ENCODE measurements around the gene NCKAP5. TPM values are rescaled to one million over a fixed set of nuclear protein-coding genes. Genes with fewer than 3 reads are reported as not detected.

The NCKAP5 gene
- total and polyA plus RNA-seq, 2 experiments from 2014 or later = 2.2 to 5.5 TPM

- Histone ChIP-seq H3K9me3 (ENCODE audit: low read depth) (no peaks in the 10 kb centered on the region), H3K27ac (no peak overlapping the region), H3K4me1 (ENCODE audit: insufficient read depth) (no peaks in the 10 kb centered on the region), H3K79me2 (no peaks in the 10 kb centered on the region), H3K4me3 (no peak overlapping the region), H4K20me1 (ENCODE audit: insufficient read depth, poor library complexity, severe bottlenecking) (no peaks in the 10 kb centered on the region), H3K36me3 (replicated peaks; ENCODE audit: insufficient read depth, low read depth) (no peaks in the 10 kb centered on the region), H3K4me2 (no peak overlapping the region), H3K9me2 (replicated peaks; ENCODE audit: insufficient read depth) (no peaks in the 10 kb centered on the region), H2AFZ (no peak overlapping the region), H3K27me3 (no peaks in the 10 kb centered on the region)
- no peak for DNase-seq (ENCODE audit: low spot score)
- TF ChIP-seq EZH2 (IDR thresholded peaks at IDR 0.05; ENCODE audit: borderline replicate concordance) (no peak), EZH2phosphoT487 (IDR thresholded peaks at IDR 0.05; ENCODE audit: low read depth, severe bottlenecking, unreplicated experiment) (no peak), CTCF (IDR thresholded peaks at IDR 0.05; ENCODE audit: poor library complexity) (no peak)
- 97% methylated on average over 4 of the region's 4 CpGs for WGBS (ENCODE audit: low lambda C conversion rate, missing lambda C conversion rate)
Measured at GRCh38 chr2:132902626-132903025, 665.6 kb downstream of the NCKAP5 start.

GRCh38 chr2:132901661-132902060 lies 666.6 kb downstream of the NCKAP5 start:
- Histone ChIP-seq H3K36me3 (replicated peaks; ENCODE audit: insufficient read depth, low read depth) (no peaks in the 10 kb centered on the region), H3K4me3 (no peak overlapping the region), H4K20me1 (ENCODE audit: insufficient read depth, poor library complexity, severe bottlenecking) (no peaks in the 10 kb centered on the region), H3K9me3 (ENCODE audit: low read depth) (no peaks in the 10 kb centered on the region), H3K79me2 (no peaks in the 10 kb centered on the region), H3K4me2 (no peak overlapping the region), H3K4me1 (ENCODE audit: insufficient read depth) (no peaks in the 10 kb centered on the region), H3K27me3 (no peaks in the 10 kb centered on the region), H2AFZ (no peak overlapping the region), H3K27ac (no peak overlapping the region), H3K9me2 (replicated peaks; ENCODE audit: insufficient read depth) (no peaks in the 10 kb centered on the region)
- TF ChIP-seq EZH2 (IDR thresholded peaks at IDR 0.05; ENCODE audit: borderline replicate concordance) = no peak
- TF ChIP-seq CTCF (IDR thresholded peaks at IDR 0.05; ENCODE audit: poor library complexity) = no peak
- TF ChIP-seq EZH2phosphoT487 (IDR thresholded peaks at IDR 0.05; ENCODE audit: low read depth, severe bottlenecking, unreplicated experiment) = no peak
- no peak for DNase-seq (ENCODE audit: low spot score)

- Histone ChIP-seq H3K4me2 (no peak overlapping the region), H3K79me2 (no peaks in the 10 kb centered on the region)
- no peak for TF ChIP-seq EZH2phosphoT487 (IDR thresholded peaks at IDR 0.05; ENCODE audit: low read depth, severe bottlenecking, unreplicated experiment)
Measured at GRCh38 chr2:132897111-132897510, 671.2 kb downstream of the NCKAP5 start.

GRCh38 chr2:132896073-132896472 lies 672.2 kb downstream of the NCKAP5 start:
- Histone ChIP-seq H3K36me3 (replicated peaks; ENCODE audit: insufficient read depth, low read depth) (no peaks in the 10 kb centered on the region), H3K9me2 (replicated peaks; ENCODE audit: insufficient read depth) (no peaks in the 10 kb centered on the region), H2AFZ (no peak overlapping the region), H4K20me1 (ENCODE audit: insufficient read depth, poor library complexity, severe bottlenecking) (no peaks in the 10 kb centered on the region), H3K4me1 (ENCODE audit: insufficient read depth) (no peaks in the 10 kb centered on the region), H3K27ac (no peak overlapping the region), H3K4me2 (no peak overlapping the region), H3K4me3 (no peak overlapping the region), H3K79me2 (no peaks in the 10 kb centered on the region), H3K27me3 (no peaks in the 10 kb centered on the region), H3K9me3 (ENCODE audit: low read depth) (no peaks in the 10 kb centered on the region)
- no peak for DNase-seq (ENCODE audit: low spot score)
- 90% methylated on average over 7 of the region's 7 CpGs for WGBS (ENCODE audit: low lambda C conversion rate, missing lambda C conversion rate)
- TF ChIP-seq EZH2phosphoT487 (IDR thresholded peaks at IDR 0.05; ENCODE audit: low read depth, severe bottlenecking, unreplicated experiment) (no peak), EZH2 (IDR thresholded peaks at IDR 0.05; ENCODE audit: borderline replicate concordance) (no peak), CTCF (IDR thresholded peaks at IDR 0.05; ENCODE audit: poor library complexity) (no peak)

More at GRCh38 chr2:132897111-132897510, 671.2 kb downstream of the NCKAP5 start:
- WGBS (ENCODE audit: low lambda C conversion rate, missing lambda C conversion rate) = 88% methylated on average over 2 of the region's 2 CpGs
- no peaks in the 10 kb centered on the region for H3K4me1 ChIP-seq (ENCODE audit: insufficient read depth)
- no peaks in the 10 kb centered on the region for H3K9me2 ChIP-seq (replicated peaks; ENCODE audit: insufficient read depth)
- H4K20me1 ChIP-seq (ENCODE audit: insufficient read depth, poor library complexity, severe bottlenecking) = no peaks in the 10 kb centered on the region
- no peaks in the 10 kb centered on the region for H3K27me3 ChIP-seq
- H3K27ac ChIP-seq = no peak overlapping the region
- no peak overlapping the region for H2AFZ ChIP-seq
- DNase-seq (ENCODE audit: low spot score) = no peak
- H3K9me3 ChIP-seq (ENCODE audit: low read depth) = no peaks in the 10 kb centered on the region
- H3K4me3 ChIP-seq = no peak overlapping the region
- no peaks in the 10 kb centered on the region for H3K36me3 ChIP-seq (replicated peaks; ENCODE audit: insufficient read depth, low read depth)
